Choroid plexus epithelial cell (primary cell): ENCODE results near the gene UBE3A.
A peak's percentile ranks its signal among the peaks of the same experiment; 100 is the strongest.

Experiments used
- DNase-seq: peaks from one replicate; pipeline ENCODE4 v3.0.0-alpha.2; 2010; ENCODE audit warnings: low read depth
- H3K4me3 ChIP-seq: 2 replicates; pipeline ENCODE4 v1.5.1; 2011; ENCODE audit warnings: low read depth, mild to moderate bottlenecking, control low read depth, low read length, moderate library complexity
- CTCF ChIP-seq: conservative IDR thresholded peaks from 2 replicates; pipeline ENCODE4 v1.5.1; 2011; ENCODE audit warnings: low read depth, mild to moderate bottlenecking, control low read depth, inconsistent platforms, low read length, moderate library complexity

The UBE3A gene

GRCh38 chr15:25375557-25375956 is 63.3 kb downstream of the UBE3A start:
- no peak for TF ChIP-seq CTCF
- no peak for DNase-seq
- no peak overlapping the region for H3K4me3 ChIP-seq

DNA sequence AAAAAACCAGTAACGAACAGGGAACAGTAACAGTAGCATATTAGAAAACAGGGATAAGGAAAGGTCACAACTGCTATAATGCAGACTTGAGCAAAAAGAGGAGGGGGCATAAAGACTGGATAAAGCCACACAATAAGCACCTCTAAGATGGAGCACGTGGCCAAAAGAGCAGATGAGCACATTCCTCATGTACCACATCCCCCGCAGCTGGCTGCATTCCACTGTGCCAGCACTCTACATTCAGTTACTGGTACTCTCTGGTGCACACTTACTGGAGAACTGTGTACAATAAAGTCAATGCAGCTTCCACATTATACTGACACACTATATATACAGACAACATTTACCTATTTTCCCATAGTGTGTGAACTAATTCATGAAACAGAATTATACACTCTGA is 64.7 kb downstream of the UBE3A start:
- DNase-seq: peak; percentile 35
- H3K4me3 ChIP-seq: no peak overlapping the region
- no peak for TF ChIP-seq CTCF

DNA sequence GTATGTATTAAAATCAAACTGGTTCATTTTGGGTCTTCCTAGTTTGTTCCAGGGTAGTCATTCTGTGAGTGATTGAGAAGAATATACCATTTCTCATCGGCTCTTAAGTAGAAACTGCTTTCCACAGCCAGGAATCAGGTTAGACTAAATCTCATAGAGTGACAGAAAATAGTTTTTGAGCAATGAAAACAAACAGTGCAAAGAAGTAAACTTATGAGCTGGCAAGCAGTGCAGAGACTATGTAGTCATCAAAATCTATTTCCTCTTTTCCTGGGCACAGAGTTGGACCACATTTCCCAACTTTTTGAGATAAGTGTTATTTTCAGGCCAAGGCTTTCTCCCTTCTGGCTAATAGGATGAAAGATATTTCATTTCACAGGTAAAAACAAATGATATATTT is 66.5 kb downstream of the UBE3A start:
- peak; percentile 66 for DNase-seq
- no peak overlapping the region for H3K4me3 ChIP-seq
- no peak for TF ChIP-seq CTCF

DNA sequence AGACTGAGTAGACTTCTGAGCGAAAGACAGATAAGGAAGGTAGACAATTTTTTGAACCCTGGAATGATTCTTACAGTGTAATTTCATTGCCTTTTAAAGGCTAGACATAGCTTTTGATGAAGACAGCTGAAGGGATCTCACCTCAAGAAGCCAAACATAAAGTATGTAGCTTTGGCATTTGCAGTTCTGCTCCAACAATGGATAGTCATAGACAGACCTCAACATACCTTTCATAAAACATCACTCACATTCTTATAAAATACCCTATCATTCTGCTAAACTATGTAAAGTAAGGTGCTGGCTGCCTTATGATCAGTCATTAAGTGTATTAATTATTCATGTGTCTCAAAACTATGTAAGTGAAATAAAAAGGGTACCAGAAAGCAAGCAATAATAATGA is 70.0 kb downstream of the UBE3A start:
- no peak for TF ChIP-seq CTCF
- peak; percentile 47 for DNase-seq
- H3K4me3 ChIP-seq: no peak overlapping the region

DNA sequence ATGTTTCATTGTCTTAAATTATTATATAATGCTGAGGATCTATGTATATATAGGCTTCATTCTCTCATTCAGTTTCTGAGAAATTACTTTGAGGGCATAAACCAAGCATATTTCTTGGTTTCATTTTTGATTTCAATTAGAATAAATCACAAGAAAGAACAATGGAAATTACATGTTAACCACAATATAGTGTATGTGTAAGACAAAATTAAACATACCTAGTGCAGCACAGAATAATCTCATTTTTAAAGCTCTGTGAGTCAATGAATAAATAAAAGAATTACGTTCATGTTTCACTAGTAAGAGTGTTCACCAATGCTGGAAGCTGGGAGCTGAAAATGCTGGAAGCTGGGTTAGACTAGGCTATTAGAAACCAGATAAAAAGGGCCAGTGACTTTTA is 72.8 kb downstream of the UBE3A start:
- DNase-seq: no peak
- no peak overlapping the region for H3K4me3 ChIP-seq
- TF ChIP-seq CTCF: no peak

GRCh38 chr15:25362545-25362944 is 76.3 kb downstream of the UBE3A start:
- TF ChIP-seq CTCF: no peak
- DNase-seq: no peak
- H3K4me3 ChIP-seq: no peak overlapping the region

- no peak for TF ChIP-seq CTCF
- H3K4me3 ChIP-seq: no peak overlapping the region
- no peak for DNase-seq
Measured at GRCh38 chr15:25347707-25348106, 91.1 kb downstream of the UBE3A start.
